Colonic mucosa (tissue), 4 donors: ENCODE measurements around the gene NEU3. TPM values are rescaled to one million over a fixed set of nuclear protein-coding genes. Genes with fewer than 3 reads are reported as not detected.

Experiments used
- DNase-seq: peaks from one replicate; pipeline ENCODE4 v3.0.0-alpha.2; 2020
- H3K27ac ChIP-seq: fragments of 200-600 bp; one replicate; pipeline ENCODE4 v1.8.0; 2021
- H3K27me3 ChIP-seq: fragments of 200-600 bp; one replicate; pipeline ENCODE4 v1.8.0; 2021
- H3K36me3 ChIP-seq: fragments of 200-600 bp; one replicate; pipeline ENCODE4 v1.8.0; 2021
- H3K4me1 ChIP-seq: fragments of 200-600 bp; one replicate; pipeline ENCODE4 v1.8.0; 2021; ENCODE audit warnings: mild to moderate bottlenecking
- H3K4me3 ChIP-seq: fragments of 200-600 bp; one replicate; pipeline ENCODE4 v1.8.0; 2021
- H3K9ac ChIP-seq, 2 donors: one replicate each; pipeline ENCODE4 v1.7.0; 2013; ENCODE audit warnings: control low read depth in 2 of 2, low read depth in 2 of 2, low read length in 2 of 2
- H3K9me3 ChIP-seq: fragments of 200-600 bp; one replicate; pipeline ENCODE4 v1.8.0; 2021
- CTCF ChIP-seq: fragments of 200-600 bp; IDR thresholded peaks from one replicate; pipeline ENCODE4 v1.8.0; 2022; ENCODE audit warnings: antibody characterized with exemption, mild to moderate bottlenecking
- intact Hi-C: fragments of 100-400 bp; cut with DNase I; formaldehyde crosslinking; loops from one replicate; pipeline ENCODE4 v1.14.1; 2022
- total RNA-seq, 2 donors: library from RNA; stranded (reverse); fragmentation: NEBNext Ultra II Directional in 1 of 2; extraction: Animal tissue kit (Norgen Biotek cat#: 25700) in 1 of 2; gene quantifications; one replicate each; pipeline ENCODE4 v1.2.1, GENCODE V29; 2021
- donor health status: healthy.
- donor health status: DM: no; HTN: no; CAD: no.
- donor health status: DM: no; HTN: no; CAD: no.

NEU3 gene
- total RNA-seq, 2 donors from 2014 or later = 3.3 to 8.1 TPM

DNA sequence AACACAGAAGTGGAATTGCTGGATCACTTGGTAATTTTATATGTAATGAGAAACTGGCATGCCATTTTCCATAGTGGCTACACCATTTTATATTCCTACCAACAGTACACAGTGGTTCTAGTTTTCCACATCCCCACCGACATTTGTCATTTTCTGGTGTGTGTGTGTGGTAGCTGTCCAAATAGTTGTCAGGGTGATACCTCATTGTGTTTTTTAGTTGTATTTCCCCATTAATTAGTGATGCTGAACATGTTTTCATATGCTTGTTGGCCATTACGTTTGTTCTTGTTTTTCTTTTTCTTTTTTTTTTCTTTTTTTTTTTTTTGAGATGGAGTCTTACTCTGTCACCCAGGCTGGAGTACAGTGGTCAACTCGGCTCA is 12.2 kb downstream of the NEU3 start:
- Histone ChIP-seq H3K9me3 (no peaks in the 10 kb centered on the region), H3K27me3 (no peaks in the 10 kb centered on the region), H3K4me3 (no peak overlapping the region), H3K27ac (no peak overlapping the region), H3K4me1 (no peaks in the 10 kb centered on the region), H3K36me3 (no peaks in the 10 kb centered on the region), H3K9ac (no peak overlapping the region)
- DNase-seq = no peak
- intact Hi-C loops = no loop called here
- no peak for TF ChIP-seq CTCF

DNA sequence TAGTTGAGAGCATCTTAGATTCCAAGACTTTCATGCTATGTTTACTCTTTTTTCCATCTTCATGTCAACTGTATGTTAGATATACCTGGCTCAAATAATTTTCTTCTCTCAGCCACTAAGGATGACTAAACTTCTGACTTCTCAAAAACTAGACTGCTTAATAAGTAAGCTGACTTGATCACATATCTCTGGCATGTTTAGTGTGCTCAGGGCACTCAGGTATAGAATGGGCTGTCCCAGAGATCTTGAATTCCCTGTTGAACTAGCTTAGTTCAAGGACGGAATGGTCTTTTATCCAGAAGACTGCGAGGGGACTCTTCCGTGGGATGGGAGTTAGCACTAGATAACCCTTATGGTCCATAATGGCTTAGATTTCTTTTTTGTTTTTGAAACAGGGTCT is 13.0 kb downstream of the NEU3 start:
- no peak for TF ChIP-seq CTCF
- no peak for DNase-seq

DNA sequence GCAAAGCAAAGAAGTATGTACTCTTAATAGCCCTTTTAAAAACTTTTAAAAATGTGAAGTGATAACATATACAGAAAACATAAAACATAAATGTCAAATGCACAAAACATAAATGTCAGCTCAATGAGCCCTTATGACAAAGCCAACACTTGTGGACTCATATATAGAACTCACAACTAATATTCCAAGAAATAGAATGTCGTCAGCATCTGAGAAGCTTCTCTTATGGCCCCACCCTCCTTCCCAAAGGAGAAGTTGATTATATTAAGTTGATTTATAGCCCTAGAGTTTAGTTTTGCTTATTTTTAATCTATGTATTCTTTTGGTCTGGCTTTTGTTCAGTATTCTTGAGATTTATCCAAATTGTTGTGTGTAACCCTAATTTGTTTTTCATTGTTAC is 13.8 kb downstream of the NEU3 start:
- intact Hi-C loops = no loop called here
- Histone ChIP-seq H3K9me3 (no peaks in the 10 kb centered on the region), H3K36me3 (no peaks in the 10 kb centered on the region), H3K27me3 (no peaks in the 10 kb centered on the region), H3K4me3 (no peak overlapping the region), H3K4me1 (no peaks in the 10 kb centered on the region), H3K27ac (no peak overlapping the region), H3K9ac (no peak overlapping the region)
- TF ChIP-seq CTCF = no peak
- no peak for DNase-seq

More for the DNA sequence above, 13.0 kb downstream of the NEU3 start:
- Histone ChIP-seq H3K9ac (no peak overlapping the region), H3K27ac (no peak overlapping the region), H3K4me3 (no peak overlapping the region), H3K27me3 (no peaks in the 10 kb centered on the region), H3K4me1 (no peaks in the 10 kb centered on the region), H3K36me3 (no peaks in the 10 kb centered on the region), H3K9me3 (no peaks in the 10 kb centered on the region)
- intact Hi-C loops = no loop called here

DNA sequence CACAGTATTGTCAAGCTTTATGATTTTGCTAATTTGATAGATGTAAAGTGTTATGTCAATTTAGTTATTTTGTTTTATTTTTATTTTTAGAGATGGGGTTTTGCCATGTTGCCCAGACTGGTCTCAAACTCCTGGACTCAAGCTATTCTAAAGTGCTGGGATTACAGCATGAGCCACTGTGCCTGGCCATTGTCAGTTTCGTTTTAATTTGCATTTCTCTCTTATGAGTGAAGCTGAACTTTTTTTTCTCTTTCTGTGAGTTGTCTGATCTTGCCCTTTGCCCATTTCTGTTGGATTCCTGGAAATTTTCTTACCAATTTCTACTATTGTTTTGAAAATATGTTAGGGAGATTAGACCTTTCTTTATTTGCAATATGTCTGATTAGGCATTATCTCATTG is 15.5 kb downstream of the NEU3 start:
- intact Hi-C loops = no loop called here
- Histone ChIP-seq H3K27ac (no peak overlapping the region), H3K4me1 (no peaks in the 10 kb centered on the region), H3K9me3 (no peaks in the 10 kb centered on the region), H3K9ac (no peak overlapping the region), H3K27me3 (no peaks in the 10 kb centered on the region), H3K4me3 (no peak overlapping the region), H3K36me3 (no peaks in the 10 kb centered on the region)
- no peak for DNase-seq
- no peak for TF ChIP-seq CTCF

GRCh38 chr11:75011357-75011756 is 22.6 kb downstream of the NEU3 start:
- no peaks in the 10 kb centered on the region for H3K4me1 ChIP-seq
- no peaks in the 10 kb centered on the region for H3K27me3 ChIP-seq
- no peaks in the 10 kb centered on the region for H3K36me3 ChIP-seq
- H3K9ac ChIP-seq = no peak overlapping the region
- no peak for TF ChIP-seq CTCF
- no peak overlapping the region for H3K27ac ChIP-seq
- intact Hi-C loops = no loop called here
- H3K4me3 ChIP-seq = no peak overlapping the region
- no peak for DNase-seq
- H3K9me3 ChIP-seq = no peaks in the 10 kb centered on the region

DNA sequence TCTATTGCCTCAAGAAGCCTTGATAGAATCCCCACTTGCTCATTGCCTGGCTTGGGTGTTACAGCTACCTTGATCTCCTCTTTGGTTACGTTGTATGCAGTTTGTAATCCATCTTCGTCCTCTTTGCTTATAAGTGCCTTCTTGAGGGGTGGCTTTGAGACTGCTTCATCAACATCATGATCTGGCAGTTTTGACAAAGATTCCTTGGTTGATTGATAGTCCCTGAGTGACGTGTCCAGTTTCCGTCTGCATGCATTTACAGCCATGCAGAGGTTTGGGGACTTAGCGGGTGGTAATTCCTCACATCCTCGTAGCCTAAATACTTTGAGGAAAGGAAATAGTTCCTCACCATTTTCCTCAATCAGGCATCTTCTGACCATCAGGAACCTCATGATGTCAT is 23.1 kb downstream of the NEU3 start:
- intact Hi-C loops = no loop called here

More for the DNA sequence above, 23.1 kb downstream of the NEU3 start:
- H3K4me3 ChIP-seq = no peak overlapping the region
- no peak for TF ChIP-seq CTCF
- no peak for DNase-seq
- H3K27me3 ChIP-seq = no peaks in the 10 kb centered on the region
- H3K4me1 ChIP-seq = no peaks in the 10 kb centered on the region
- no peaks in the 10 kb centered on the region for H3K36me3 ChIP-seq
- H3K27ac ChIP-seq = no peak overlapping the region
- no peaks in the 10 kb centered on the region for H3K9me3 ChIP-seq
- no peak overlapping the region for H3K9ac ChIP-seq
